Skeletal muscle tissue (tissue), 4 donors: ENCODE data around the gene TMPRSS6. TPM values are rescaled to one million over a fixed set of nuclear protein-coding genes. Genes with fewer than 3 reads are reported as not detected.

Source experiments
- H3K27ac ChIP-seq: one replicate; pipeline ENCODE4 v1.7.0; 2013; ENCODE audit warnings: mild to moderate bottlenecking, low read depth, low read length, inconsistent platforms
- H3K27me3 ChIP-seq, 3 donors: one replicate each; pipeline ENCODE4 v1.7.0; 2013; ENCODE audit warnings: low read length in 3 of 3; ENCODE audit not compliant: control insufficient read depth in 3 of 3, insufficient read depth in 3 of 3
- H3K36me3 ChIP-seq, 3 donors: one replicate each; pipeline ENCODE4 v1.7.0; 2013; ENCODE audit warnings: low read length in 3 of 3; ENCODE audit not compliant: control insufficient read depth in 3 of 3, insufficient read depth in 3 of 3
- H3K4me1 ChIP-seq, 3 donors: one replicate each; pipeline ENCODE4 v1.7.0; 2013; ENCODE audit warnings: low read length in 3 of 3, mild to moderate bottlenecking in 3 of 3; ENCODE audit not compliant: control insufficient read depth in 3 of 3, insufficient read depth in 3 of 3
- H3K4me3 ChIP-seq, 3 donors: one replicate each; pipeline ENCODE4 v1.7.0; 2013; ENCODE audit warnings: low read length in 3 of 3
- H3K9ac ChIP-seq, 3 donors: one replicate each; pipeline ENCODE4 v1.7.0; 2013; ENCODE audit warnings: low read length in 3 of 3, mild to moderate bottlenecking in 3 of 3, moderate library complexity in 2 of 3, low read depth in 1 of 3
- H3K9me3 ChIP-seq, 3 donors: one replicate each; pipeline ENCODE4 v1.7.0; 2013; ENCODE audit warnings: low read length in 3 of 3; ENCODE audit not compliant: control insufficient read depth in 3 of 3
- total RNA-seq: library from RNA; depleted of rRNA; stranded (reverse); fragments of >200 nt; gene quantifications from one replicate; pipeline ENCODE4 v1.2.3, GENCODE V29; 2014
- donor health status: Osteomylitis.

The TMPRSS6 gene
- total RNA-seq, 1 donor from 2014 or later = not detected

- peaks cover 0 to 15% (median 9%) of the 10 kb centered on the region in 3 donors for H3K36me3 ChIP-seq
- peak within 1 kb of the TSS; percentile 91 for H3K27ac ChIP-seq
- H3K9ac ChIP-seq = peak within 1 kb of the TSS; percentile 77 to 89 (median 88)
- H3K4me3 ChIP-seq = peak within 1 kb of the TSS; percentile 81 to 87 (median 86)
- no peaks in the 10 kb centered on the region for H3K27me3 ChIP-seq
- H3K4me1 ChIP-seq = peaks cover 24 to 53% (median 53%) of the 10 kb centered on the region in 3 donors
- no peaks in the 10 kb centered on the region for H3K9me3 ChIP-seq
These were observed 90.0 kb downstream of the TMPRSS6 start, which contains the start of the genes MPST and TST for GRCh38 chr22:37019309-37020191. MPST (plus strand) TSS chr22:37019742; CDS start chr22:37019837, 95 bp downstream. TST (minus strand) TSS chr22:37019447; CDS start chr22:37018732, 715 bp downstream.

GRCh38 chr22:37018815-37019308 is 90.7 kb downstream of the TMPRSS6 start:
- Histone ChIP-seq H3K4me1 (peaks cover 24 to 53% (median 53%) of the 10 kb centered on the region in 3 donors), H3K4me3 (peak overlapping the region; percentile 81 to 84 (median 84)), H3K36me3 (peaks cover 0 to 11% (median 4%) of the 10 kb centered on the region in 3 donors), H3K9me3 (no peaks in the 10 kb centered on the region), H3K27me3 (no peaks in the 10 kb centered on the region), H3K27ac (peak overlapping the region; percentile 70), H3K9ac (peak overlapping the region; percentile 76 to 89 (median 78))

- Histone ChIP-seq H3K27ac (peak overlapping the region; percentile 70), H3K9me3 (no peaks in the 10 kb centered on the region), H3K27me3 (no peaks in the 10 kb centered on the region), H3K9ac (peak overlapping the region; percentile 76 to 89 (median 78)), H3K36me3 (peaks cover 0 to 11% (median 4%) of the 10 kb centered on the region in 3 donors), H3K4me1 (peaks cover 24 to 53% (median 53%) of the 10 kb centered on the region in 3 donors), H3K4me3 (peak overlapping the region; percentile 81 to 84 (median 84))
These were observed 91.3 kb downstream of the TMPRSS6 start for GRCh38 chr22:37018086-37018814.

GRCh38 chr22:37017356-37017755 is 92.2 kb downstream of the TMPRSS6 start:
- Histone ChIP-seq H3K27me3 (no peaks in the 10 kb centered on the region), H3K27ac (no peak overlapping the region), H3K9ac (peak overlapping the region; percentile 51 to 89 (median 78)), H3K9me3 (no peaks in the 10 kb centered on the region), H3K36me3 (peaks cover 0 to 11% (median 4%) of the 10 kb centered on the region in 3 donors), H3K4me3 (peak overlapping the region in 2 of 3 donors; percentile 35 to 84), H3K4me1 (peaks cover 26 to 49% (median 48%) of the 10 kb centered on the region in 3 donors)

GRCh38 chr22:37016134-37016910 is 93.2 kb downstream of the TMPRSS6 start:
- no peak overlapping the region for H3K4me3 ChIP-seq
- H3K9me3 ChIP-seq = no peaks in the 10 kb centered on the region
- H3K4me1 ChIP-seq = peaks cover 23 to 48% (median 48%) of the 10 kb centered on the region in 3 donors
- peak overlapping the region in 2 of 3 donors; percentile 8 to 57 for H3K9ac ChIP-seq
- H3K36me3 ChIP-seq = peaks cover 0 to 11% (median 4%) of the 10 kb centered on the region in 3 donors
- H3K27ac ChIP-seq = no peak overlapping the region
- no peaks in the 10 kb centered on the region for H3K27me3 ChIP-seq

GRCh38 chr22:37015587-37015878 is 94.0 kb downstream of the TMPRSS6 start:
- peaks cover 22 to 43% (median 41%) of the 10 kb centered on the region in 3 donors for H3K4me1 ChIP-seq
- H3K27me3 ChIP-seq = no peaks in the 10 kb centered on the region

More at GRCh38 chr22:37015587-37015878, 94.0 kb downstream of the TMPRSS6 start:
- Histone ChIP-seq H3K27ac (no peak overlapping the region), H3K36me3 (peaks cover 0 to 11% (median 4%) of the 10 kb centered on the region in 3 donors), H3K4me3 (no peak overlapping the region), H3K9me3 (no peaks in the 10 kb centered on the region), H3K9ac (no peak overlapping the region)

Other genes starting within 250 kb of the TMPRSS6 start
- gene NCF4, start 248.7 kb downstream of the TMPRSS6 start, total RNA-seq = 6.8 TPM
- 2.6 TPM for gene CSF2RB, start 196.1 kb downstream of the TMPRSS6 start, total RNA-seq
- gene TST, start 90.3 kb downstream of the TMPRSS6 start, total RNA-seq = 20.9 TPM
- 48.5 TPM for gene MPST, start 90.0 kb downstream of the TMPRSS6 start, total RNA-seq
- 11.0 TPM for gene KCTD17, start 58.0 kb downstream of the TMPRSS6 start, total RNA-seq
- 1.6 TPM for gene IL2RB, start 40.2 kb upstream of the TMPRSS6 start, total RNA-seq
- gene C1QTNF6, start 78.5 kb upstream of the TMPRSS6 start, total RNA-seq = 6.3 TPM
- gene SSTR3, start 102.8 kb upstream of the TMPRSS6 start, total RNA-seq = not detected
- gene RAC2, start 134.6 kb upstream of the TMPRSS6 start, total RNA-seq = 0.52 TPM
- gene CYTH4, start 172.8 kb upstream of the TMPRSS6 start, total RNA-seq = 12.0 TPM